Measurements from ENCODE around the gene NIN. TPM values are rescaled to one million over a fixed set of nuclear protein-coding genes. Genes with fewer than 3 reads are reported as not detected.
A peak's percentile ranks its signal among the peaks of the same experiment; 100 is the strongest.
"Not testable (repeated sequence)": the region's sequence is repeated elsewhere in the genome, so short reads cannot be mapped to it uniquely, and the experiment has no call there.

Gene NIN
- total and polyA plus RNA-seq, 7 experiments from 2014 or later: 51.1 to 149 (median 106) TPM

- ChIA-PET POLR2A (interaction anchor here (0.6 to 8.3 kb wide), 8 partner anchors 8 to 756 kb away, joined by 3 to 91 read pairs (median 9); partner anchors contain the start of gene NIN), CTCF (interaction anchor here (0.6 to 3.3 kb wide), 7 partner anchors 9 to 62 kb away, joined by 3 to 16 read pairs (median 6); no protein-coding TSS in a partner anchor)
- Histone ChIP-seq H3K27me3 (ENCODE audit: control insufficient read depth in 2 of 2, insufficient read depth in 2 of 2, low read length in 2 of 2) (no peaks in the 10 kb centered on the region), H3K4me3 (ENCODE audit: low read length) (peak overlapping the region; percentile 14), H3K4me1 (ENCODE audit: control insufficient read depth in 2 of 2, insufficient read depth in 2 of 2, low read length in 2 of 2) (peaks cover 67 to 85% of the 10 kb centered on the region in 2 donors), H3K36me3 (ENCODE audit: control insufficient read depth in 2 of 3, insufficient read depth in 3 of 3, low read length in 3 of 3) (no peaks in the 10 kb centered on the region), H3K9me3 (ENCODE audit: control insufficient read depth in 2 of 3, low read length in 3 of 3) (no peaks in the 10 kb centered on the region), H3K27ac (ENCODE audit: low read depth, low read length) (peak overlapping the region; percentile 69)
- DNase-seq (no peak), ATAC-seq (no peak)
- Mint-ChIP-seq H3K27ac (peak overlapping the region; percentile 86 to 97 (median 91)), H3K27me3 (no peaks in the 10 kb centered on the region), H3K4me3 (peak overlapping the region in 7 of 10 donors; percentile 51 to 84 (median 79)), H3K9me3 (no peaks in the 10 kb centered on the region), H3K36me3 (peaks cover 0 to 46% (median 23%) of the 10 kb centered on the region in 5 donors), H3K4me1 (peaks cover 71 to 95% (median 88%) of the 10 kb centered on the region in 7 donors)
- intact Hi-C loops (cut with micrococcal nuclease): loop anchor here (1.0 to 5.0 kb wide), 3 partner anchors 8 to 39 kb away; no protein-coding TSS in a partner anchor
Observed at GRCh38 chr14:50820786-50821509, 10.0 kb downstream of the NIN start.

GRCh38 chr14:50819303-50819702 lies 11.7 kb downstream of the NIN start:
- H3K27me3 Mint-ChIP-seq; ATAC-seq; H3K27me3 ChIP-seq (ENCODE audit: control insufficient read depth in 2 of 2, insufficient read depth in 2 of 2, low read length in 2 of 2); DNase-seq; H3K9me3 Mint-ChIP-seq; H3K36me3 ChIP-seq (ENCODE audit: control insufficient read depth in 2 of 3, insufficient read depth in 3 of 3, low read length in 3 of 3); H3K9me3 ChIP-seq (ENCODE audit: control insufficient read depth in 2 of 3, low read length in 3 of 3); H3K4me3 ChIP-seq (ENCODE audit: low read length); CTCF ChIA-PET: not testable (repeated sequence)
- H3K27ac ChIP-seq (ENCODE audit: low read depth, low read length): peak overlapping the region; percentile 16
- Mint-ChIP-seq H3K27ac (peak overlapping the region; percentile 23 to 92 (median 90)), H3K4me3 (peak overlapping the region in 9 of 10 donors; percentile 9 to 79 (median 42)), H3K4me1 (peaks cover 64 to 95% (median 88%) of the 10 kb centered on the region in 7 donors), H3K36me3 (peaks cover 0 to 50% (median 32%) of the 10 kb centered on the region in 5 donors)
- intact Hi-C loops (cut with micrococcal nuclease): loop anchor here in 1 of 2 donors (10.0 kb wide), 1 partner anchor 45 kb away; no protein-coding TSS in a partner anchor
- POLR2A ChIA-PET: interaction anchor here (1.1 to 8.3 kb wide), 2 partner anchors 11 to 29 kb away, joined by 5 to 91 read pairs; partner anchors contain the start of gene NIN
- H3K4me1 ChIP-seq (ENCODE audit: control insufficient read depth in 2 of 2, insufficient read depth in 2 of 2, low read length in 2 of 2): peaks cover 53 to 70% of the 10 kb centered on the region in 2 donors

GRCh38 chr14:50816395-50817047 lies 14.4 kb downstream of the NIN start:
- peaks cover 43 to 62% of the 10 kb centered on the region in 2 donors for H3K4me1 ChIP-seq (ENCODE audit: control insufficient read depth in 2 of 2, insufficient read depth in 2 of 2, low read length in 2 of 2)

DNA sequence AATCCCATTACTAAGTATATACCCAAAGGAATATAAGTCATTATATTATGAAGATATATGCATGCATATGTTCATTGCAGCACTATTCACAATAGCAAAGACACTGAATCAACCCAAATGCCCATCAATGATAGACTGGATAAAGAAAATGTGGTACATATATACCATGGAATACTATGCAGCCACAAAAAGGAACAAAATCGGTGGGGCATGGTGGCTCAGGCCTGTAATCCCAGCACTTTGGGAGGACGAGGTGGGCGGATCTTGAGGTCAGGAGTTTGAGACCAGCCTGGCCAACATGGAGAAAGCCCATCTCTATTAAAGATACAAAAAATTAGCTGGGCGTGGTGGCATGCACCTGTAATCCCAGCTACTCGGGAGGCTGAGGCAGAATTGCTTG lies 15.4 kb downstream of the NIN start:
- ATAC-seq; H3K27me3 Mint-ChIP-seq; CTCF ChIA-PET; H3K4me3 ChIP-seq (ENCODE audit: low read length); H3K27me3 ChIP-seq (ENCODE audit: control insufficient read depth in 2 of 2, insufficient read depth in 2 of 2, low read length in 2 of 2); DNase-seq; H3K9me3 ChIP-seq (ENCODE audit: control insufficient read depth in 2 of 3, low read length in 3 of 3); H3K27ac ChIP-seq (ENCODE audit: low read depth, low read length); H3K36me3 ChIP-seq (ENCODE audit: control insufficient read depth in 2 of 3, insufficient read depth in 3 of 3, low read length in 3 of 3): not testable (repeated sequence)
- peak overlapping the region in 3 of 10 donors; percentile 9 to 87 (median 46) for H3K4me3 Mint-ChIP-seq
- peaks cover 48 to 85% (median 73%) of the 10 kb centered on the region in 7 donors for H3K4me1 Mint-ChIP-seq
- intact Hi-C loops (cut with micrococcal nuclease): loop anchor here in 1 of 2 donors (10.0 kb wide), 1 partner anchor 49 kb away; no protein-coding TSS in a partner anchor
- H3K9me3 Mint-ChIP-seq: peaks cover 0 to 11% (median 0%) of the 10 kb centered on the region in 11 donors
- H3K27ac Mint-ChIP-seq: peak overlapping the region in 8 of 9 donors; percentile 60 to 93 (median 84)
- peaks cover 33 to 57% of the 10 kb centered on the region in 2 donors for H3K4me1 ChIP-seq (ENCODE audit: control insufficient read depth in 2 of 2, insufficient read depth in 2 of 2, low read length in 2 of 2)
- peaks cover 0 to 48% (median 32%) of the 10 kb centered on the region in 5 donors for H3K36me3 Mint-ChIP-seq
- POLR2A ChIA-PET: interaction anchor here (0.9 to 8.3 kb wide), 3 partner anchors 15 to 29 kb away, joined by 3 to 91 read pairs (median 24); partner anchors contain the start of gene NIN

More at GRCh38 chr14:50816395-50817047, 14.4 kb downstream of the NIN start:
- ChIA-PET POLR2A (interaction anchor here (0.6 to 8.3 kb wide), 3 partner anchors 13 to 14 kb away, joined by 3 to 91 read pairs (median 3); partner anchors contain the start of gene NIN), CTCF (interaction anchor here (0.6 kb wide), 1 partner anchor 13 kb away, joined by 3 read pairs; no protein-coding TSS in a partner anchor)
- H3K4me3 ChIP-seq (ENCODE audit: low read length): no peak overlapping the region
- DNase-seq (no peak), ATAC-seq (no peak)
- peaks cover 55 to 92% (median 83%) of the 10 kb centered on the region in 7 donors for H3K4me1 Mint-ChIP-seq
- peak overlapping the region in 1 of 10 donors; percentile 3 for H3K4me3 Mint-ChIP-seq
- H3K36me3 ChIP-seq (ENCODE audit: control insufficient read depth in 2 of 3, insufficient read depth in 3 of 3, low read length in 3 of 3): no peaks in the 10 kb centered on the region
- peaks cover 0 to 54% (median 35%) of the 10 kb centered on the region in 5 donors for H3K36me3 Mint-ChIP-seq
- H3K9me3 Mint-ChIP-seq: peaks cover 0 to 11% (median 0%) of the 10 kb centered on the region in 11 donors
- H3K27ac Mint-ChIP-seq: peak overlapping the region in 8 of 9 donors; percentile 40 to 93 (median 78)
- intact Hi-C loops (cut with micrococcal nuclease): loop anchor here in 1 of 2 donors (10.0 kb wide), 1 partner anchor 48 kb away; no protein-coding TSS in a partner anchor
- H3K9me3 ChIP-seq (ENCODE audit: control insufficient read depth in 2 of 3, low read length in 3 of 3): no peaks in the 10 kb centered on the region
- H3K27ac ChIP-seq (ENCODE audit: low read depth, low read length): no peak overlapping the region
- H3K27me3 Mint-ChIP-seq: no peaks in the 10 kb centered on the region
- no peaks in the 10 kb centered on the region for H3K27me3 ChIP-seq (ENCODE audit: control insufficient read depth in 2 of 2, insufficient read depth in 2 of 2, low read length in 2 of 2)

GRCh38 chr14:50815058-50815457 lies 15.9 kb downstream of the NIN start:
- H3K9me3 ChIP-seq (ENCODE audit: control insufficient read depth in 2 of 3, low read length in 3 of 3); H3K36me3 ChIP-seq (ENCODE audit: control insufficient read depth in 2 of 3, insufficient read depth in 3 of 3, low read length in 3 of 3); H3K4me3 ChIP-seq (ENCODE audit: low read length); H3K27me3 ChIP-seq (ENCODE audit: control insufficient read depth in 2 of 2, insufficient read depth in 2 of 2, low read length in 2 of 2); DNase-seq; H3K27me3 Mint-ChIP-seq; H3K27ac ChIP-seq (ENCODE audit: low read depth, low read length); ATAC-seq: not testable (repeated sequence)
- POLR2A ChIA-PET: interaction anchor here (0.9 to 5.0 kb wide), 6 partner anchors 10 to 29 kb away, joined by 3 to 24 read pairs (median 7); no protein-coding TSS in a partner anchor
- H3K4me1 ChIP-seq (ENCODE audit: control insufficient read depth in 2 of 2, insufficient read depth in 2 of 2, low read length in 2 of 2): peaks cover 29 to 52% of the 10 kb centered on the region in 2 donors
- CTCF ChIA-PET: interaction anchor here (1.3 kb wide), 1 partner anchor 16 kb away, joined by 3 read pairs; the partner anchor contains the start of gene NIN
- Mint-ChIP-seq H3K4me3 (peak overlapping the region in 4 of 10 donors; percentile 8 to 87 (median 48)), H3K9me3 (peaks cover 0 to 11% (median 0%) of the 10 kb centered on the region in 11 donors), H3K4me1 (peaks cover 44 to 80% (median 68%) of the 10 kb centered on the region in 7 donors), H3K27ac (peak overlapping the region in 7 of 9 donors; percentile 69 to 93 (median 83)), H3K36me3 (peaks cover 0 to 44% (median 31%) of the 10 kb centered on the region in 5 donors)
- intact Hi-C loops (cut with micrococcal nuclease): loop anchor here in 1 of 2 donors (10.0 kb wide), 1 partner anchor 50 kb away; no protein-coding TSS in a partner anchor
